GM12864 (cell line): ENCODE results near the gene SPTY2D1.

Experiments used
- DNase-seq: peaks from one replicate; pipeline ENCODE4 v3.0.0-alpha.2; 2011; ENCODE audit warnings: low read depth
- H3K4me3 ChIP-seq: 2 replicates; pipeline ENCODE4 v1.5.1; 2011; ENCODE audit warnings: mild to moderate bottlenecking, low read depth, low read length, control low read depth
- TF ChIP-seq, protein P1 (sequence below): IDR thresholded peaks from 2 replicates; pipeline ENCODE4 v1.5.1; 2011; ENCODE audit warnings: low read depth, mild to moderate bottlenecking, moderate library complexity, low read length, control low read depth, inconsistent platforms; ENCODE audit errors: missing control alignments

SPTY2D1 gene

DNA sequence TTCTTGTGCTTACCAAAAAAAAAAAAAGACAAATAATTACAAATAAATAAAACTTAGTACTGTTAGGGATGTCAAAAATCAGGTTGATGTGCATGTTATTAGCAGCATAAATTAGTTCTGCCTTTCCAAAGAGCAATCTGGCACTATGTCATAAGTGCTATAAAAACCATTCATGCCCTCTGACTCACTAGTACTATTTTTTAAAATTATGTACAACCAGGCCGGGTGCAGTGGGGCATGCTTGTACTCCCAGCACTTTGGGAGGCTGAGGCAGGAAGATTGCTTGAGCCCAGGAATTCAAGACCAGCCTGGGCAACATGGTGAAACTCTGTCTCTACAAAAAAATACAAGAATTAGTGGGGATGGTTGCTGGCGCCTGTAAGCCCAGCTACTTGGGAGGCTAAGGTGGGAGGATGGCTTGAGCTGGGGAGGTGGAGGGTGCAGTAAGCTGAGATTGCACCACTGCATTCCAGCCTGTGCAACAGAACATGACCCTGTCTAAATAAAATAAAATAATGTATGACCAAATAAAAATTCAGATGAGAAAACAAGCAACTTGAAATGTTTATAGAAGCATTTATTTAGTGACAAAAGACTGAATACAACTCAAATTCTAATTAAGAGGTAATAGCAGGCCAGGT, 70.9 kb downstream of the SPTY2D1 start:
- no peak for DNase-seq
- TF ChIP-seq, protein P1, sequence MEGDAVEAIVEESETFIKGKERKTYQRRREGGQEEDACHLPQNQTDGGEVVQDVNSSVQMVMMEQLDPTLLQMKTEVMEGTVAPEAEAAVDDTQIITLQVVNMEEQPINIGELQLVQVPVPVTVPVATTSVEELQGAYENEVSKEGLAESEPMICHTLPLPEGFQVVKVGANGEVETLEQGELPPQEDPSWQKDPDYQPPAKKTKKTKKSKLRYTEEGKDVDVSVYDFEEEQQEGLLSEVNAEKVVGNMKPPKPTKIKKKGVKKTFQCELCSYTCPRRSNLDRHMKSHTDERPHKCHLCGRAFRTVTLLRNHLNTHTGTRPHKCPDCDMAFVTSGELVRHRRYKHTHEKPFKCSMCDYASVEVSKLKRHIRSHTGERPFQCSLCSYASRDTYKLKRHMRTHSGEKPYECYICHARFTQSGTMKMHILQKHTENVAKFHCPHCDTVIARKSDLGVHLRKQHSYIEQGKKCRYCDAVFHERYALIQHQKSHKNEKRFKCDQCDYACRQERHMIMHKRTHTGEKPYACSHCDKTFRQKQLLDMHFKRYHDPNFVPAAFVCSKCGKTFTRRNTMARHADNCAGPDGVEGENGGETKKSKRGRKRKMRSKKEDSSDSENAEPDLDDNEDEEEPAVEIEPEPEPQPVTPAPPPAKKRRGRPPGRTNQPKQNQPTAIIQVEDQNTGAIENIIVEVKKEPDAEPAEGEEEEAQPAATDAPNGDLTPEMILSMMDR, result no peak
- H3K4me3 ChIP-seq, result no peak overlapping the region
